ENCODE results near the gene TRIP13.

DNA sequence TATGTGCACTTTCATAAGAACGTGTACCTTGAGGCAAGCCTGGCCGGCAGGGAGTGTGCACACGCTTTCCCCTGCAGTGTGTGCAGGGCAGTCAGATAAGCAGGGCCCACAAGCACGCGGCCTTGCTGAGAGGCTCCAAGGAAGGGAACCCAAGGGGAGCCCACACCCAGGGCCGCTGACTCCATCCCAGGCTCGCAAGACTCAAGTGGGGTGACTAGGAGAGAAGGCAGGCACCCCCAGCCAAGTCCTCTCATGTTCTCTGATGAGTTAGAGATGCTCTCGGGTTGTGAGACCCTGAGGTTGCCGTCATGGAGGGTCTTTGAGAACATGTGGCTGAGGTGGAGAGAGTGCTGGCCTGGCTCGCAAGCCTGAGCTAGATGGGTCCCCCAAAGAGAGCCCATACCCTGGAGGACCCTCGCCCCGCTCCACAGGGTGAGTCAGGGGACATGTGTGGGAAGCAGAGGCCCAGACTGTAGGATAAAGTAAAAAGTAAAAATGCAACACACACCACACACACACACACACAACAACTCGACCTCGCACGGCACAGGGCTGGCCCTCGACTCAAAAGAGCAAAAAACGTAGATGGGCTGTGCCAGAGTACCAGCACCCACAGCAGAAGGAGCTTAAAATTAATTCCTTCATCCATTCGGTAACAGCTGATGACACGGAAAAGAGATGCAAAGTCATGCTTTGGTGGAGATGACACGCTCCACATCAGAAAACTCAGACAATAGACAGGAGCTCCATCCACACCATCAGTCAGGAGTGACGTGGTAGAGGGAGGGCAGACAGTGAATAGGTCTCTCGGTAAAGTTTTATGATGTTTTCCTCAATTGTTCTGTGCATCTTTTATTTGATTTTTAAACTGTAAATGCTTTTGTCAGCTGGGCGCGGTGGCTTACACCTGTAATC lies 61.1 kb downstream of the TRIP13 start:
- TF ChIP-seq, protein P1, sequence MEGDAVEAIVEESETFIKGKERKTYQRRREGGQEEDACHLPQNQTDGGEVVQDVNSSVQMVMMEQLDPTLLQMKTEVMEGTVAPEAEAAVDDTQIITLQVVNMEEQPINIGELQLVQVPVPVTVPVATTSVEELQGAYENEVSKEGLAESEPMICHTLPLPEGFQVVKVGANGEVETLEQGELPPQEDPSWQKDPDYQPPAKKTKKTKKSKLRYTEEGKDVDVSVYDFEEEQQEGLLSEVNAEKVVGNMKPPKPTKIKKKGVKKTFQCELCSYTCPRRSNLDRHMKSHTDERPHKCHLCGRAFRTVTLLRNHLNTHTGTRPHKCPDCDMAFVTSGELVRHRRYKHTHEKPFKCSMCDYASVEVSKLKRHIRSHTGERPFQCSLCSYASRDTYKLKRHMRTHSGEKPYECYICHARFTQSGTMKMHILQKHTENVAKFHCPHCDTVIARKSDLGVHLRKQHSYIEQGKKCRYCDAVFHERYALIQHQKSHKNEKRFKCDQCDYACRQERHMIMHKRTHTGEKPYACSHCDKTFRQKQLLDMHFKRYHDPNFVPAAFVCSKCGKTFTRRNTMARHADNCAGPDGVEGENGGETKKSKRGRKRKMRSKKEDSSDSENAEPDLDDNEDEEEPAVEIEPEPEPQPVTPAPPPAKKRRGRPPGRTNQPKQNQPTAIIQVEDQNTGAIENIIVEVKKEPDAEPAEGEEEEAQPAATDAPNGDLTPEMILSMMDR (IDR thresholded peaks at IDR 0.05): no peak
- no peak for TF ChIP-seq POLR2A (IDR thresholded peaks at IDR 0.05)

Data from lower leg skin (tissue), 3 donors.